Epithelial cell of proximal tubule (primary cell): ENCODE data around the gene SCFD2. TPM values are rescaled to one million over a fixed set of nuclear protein-coding genes. Genes with fewer than 3 reads are reported as not detected.
"Not testable (repeated sequence)": the region's sequence is repeated elsewhere in the genome, so short reads cannot be mapped to it uniquely, and the experiment has no call there.

Experiments
- DNase-seq: peaks from one replicate; pipeline ENCODE4 v3.0.0-alpha.2; 2011; ENCODE audit warnings: low read depth
- H3K4me3 ChIP-seq: 2 replicates; pipeline ENCODE4 v1.5.1; 2011; ENCODE audit warnings: low read depth, mild to moderate bottlenecking, low read length
- total RNA-seq: library from RNA; depleted of rRNA; stranded (reverse); fragments of >200 nt; gene quantifications from 2 replicates; pipeline ENCODE4 v1.2.3, GENCODE V29; 2015
- TF ChIP-seq, protein P1 (sequence below): conservative IDR thresholded peaks from 2 replicates; pipeline ENCODE4 v1.5.1; 2012; ENCODE audit warnings: low read depth, mild to moderate bottlenecking, low read length

Gene SCFD2
- total RNA-seq, 1 donor from 2014 or later: 8.9 TPM

DNA sequence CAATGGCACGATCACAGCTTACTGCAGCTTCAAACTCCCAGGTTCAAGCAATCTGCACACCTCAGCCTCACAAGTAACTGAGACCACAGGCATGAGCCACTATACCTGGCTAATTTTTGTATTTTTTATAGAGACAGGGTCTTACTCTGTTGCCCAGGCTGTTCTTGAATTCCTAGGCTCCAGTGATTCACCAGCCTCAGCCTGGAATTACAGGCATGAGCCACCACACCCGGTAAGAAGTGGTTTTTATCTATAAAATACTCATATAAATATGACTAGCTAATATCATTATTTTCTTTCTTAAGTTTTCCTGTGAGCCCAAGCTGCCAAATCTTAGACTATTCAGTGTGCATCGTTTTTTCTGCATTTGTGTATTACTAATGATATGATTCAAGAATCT lies 4.4 kb downstream of the SCFD2 start:
- no peak for DNase-seq
- no peak overlapping the region for H3K4me3 ChIP-seq
- TF ChIP-seq, protein P1, sequence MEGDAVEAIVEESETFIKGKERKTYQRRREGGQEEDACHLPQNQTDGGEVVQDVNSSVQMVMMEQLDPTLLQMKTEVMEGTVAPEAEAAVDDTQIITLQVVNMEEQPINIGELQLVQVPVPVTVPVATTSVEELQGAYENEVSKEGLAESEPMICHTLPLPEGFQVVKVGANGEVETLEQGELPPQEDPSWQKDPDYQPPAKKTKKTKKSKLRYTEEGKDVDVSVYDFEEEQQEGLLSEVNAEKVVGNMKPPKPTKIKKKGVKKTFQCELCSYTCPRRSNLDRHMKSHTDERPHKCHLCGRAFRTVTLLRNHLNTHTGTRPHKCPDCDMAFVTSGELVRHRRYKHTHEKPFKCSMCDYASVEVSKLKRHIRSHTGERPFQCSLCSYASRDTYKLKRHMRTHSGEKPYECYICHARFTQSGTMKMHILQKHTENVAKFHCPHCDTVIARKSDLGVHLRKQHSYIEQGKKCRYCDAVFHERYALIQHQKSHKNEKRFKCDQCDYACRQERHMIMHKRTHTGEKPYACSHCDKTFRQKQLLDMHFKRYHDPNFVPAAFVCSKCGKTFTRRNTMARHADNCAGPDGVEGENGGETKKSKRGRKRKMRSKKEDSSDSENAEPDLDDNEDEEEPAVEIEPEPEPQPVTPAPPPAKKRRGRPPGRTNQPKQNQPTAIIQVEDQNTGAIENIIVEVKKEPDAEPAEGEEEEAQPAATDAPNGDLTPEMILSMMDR: no peak

DNA sequence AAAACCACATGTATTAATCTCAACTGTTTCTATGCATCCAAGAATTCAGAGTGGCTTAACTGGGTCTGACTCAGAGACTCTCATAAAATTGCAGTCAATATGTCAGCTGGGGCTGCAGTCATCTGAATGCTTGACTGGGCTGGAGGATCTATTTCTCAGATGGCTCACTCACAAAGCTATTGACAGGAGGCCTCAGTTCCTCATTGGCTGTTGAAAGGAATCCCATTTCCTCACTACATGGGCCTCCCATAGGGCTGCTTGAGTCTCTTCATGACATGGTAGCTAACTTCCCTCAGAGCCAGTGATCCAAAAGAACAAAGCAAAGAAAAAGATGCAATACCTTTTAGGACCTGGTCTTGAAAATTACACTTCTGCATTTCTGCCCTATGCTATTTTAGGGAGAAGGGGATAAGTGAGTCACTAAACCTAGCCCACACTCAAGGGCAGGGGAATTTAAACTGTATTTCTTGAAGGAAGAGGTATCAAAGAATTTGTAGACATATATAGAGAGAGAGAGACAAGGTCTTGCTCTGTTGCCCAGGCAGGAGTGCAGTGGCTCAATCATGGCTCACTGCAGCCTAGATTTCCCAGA lies 9.8 kb downstream of the SCFD2 start:
- TF ChIP-seq, protein P1: no peak
- no peak for DNase-seq
- H3K4me3 ChIP-seq: no peak overlapping the region

DNA sequence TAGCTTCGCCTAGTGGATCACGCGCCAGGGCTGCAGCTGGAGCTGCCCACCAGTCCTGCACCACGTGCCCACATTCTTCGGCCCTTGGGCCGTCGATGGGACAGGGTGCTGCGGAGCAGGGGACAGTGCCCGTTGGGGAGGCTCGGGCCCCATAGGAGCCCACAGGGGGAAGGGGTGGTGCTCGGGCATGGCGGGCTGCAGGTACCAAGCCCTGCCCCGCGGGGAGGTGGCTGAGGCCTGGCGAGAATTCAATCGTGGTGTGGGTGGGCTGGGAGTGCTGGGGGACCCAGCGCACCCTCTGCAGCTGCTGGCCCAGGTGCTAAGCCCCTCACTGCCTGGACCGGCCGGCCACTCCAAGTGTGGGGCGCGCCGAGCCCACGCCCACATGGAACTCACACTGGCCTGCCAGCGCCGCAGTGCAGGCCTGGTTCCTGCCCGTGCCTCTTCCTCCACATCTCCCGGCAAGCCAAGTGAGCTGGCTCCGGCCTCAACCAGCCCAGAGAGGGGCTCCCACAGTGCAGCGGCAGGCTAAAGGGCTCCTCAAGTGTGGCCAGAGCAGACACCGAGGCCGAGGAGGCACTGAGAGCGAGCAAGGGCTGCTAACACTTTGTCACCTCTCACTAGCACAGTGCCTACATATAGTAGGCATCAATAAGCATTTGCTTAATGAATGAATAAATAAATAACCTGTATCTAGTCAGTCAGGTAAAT lies 11.7 kb downstream of the SCFD2 start:
- TF ChIP-seq, protein P1: no peak
- no peak for DNase-seq
- no peak overlapping the region for H3K4me3 ChIP-seq

DNA sequence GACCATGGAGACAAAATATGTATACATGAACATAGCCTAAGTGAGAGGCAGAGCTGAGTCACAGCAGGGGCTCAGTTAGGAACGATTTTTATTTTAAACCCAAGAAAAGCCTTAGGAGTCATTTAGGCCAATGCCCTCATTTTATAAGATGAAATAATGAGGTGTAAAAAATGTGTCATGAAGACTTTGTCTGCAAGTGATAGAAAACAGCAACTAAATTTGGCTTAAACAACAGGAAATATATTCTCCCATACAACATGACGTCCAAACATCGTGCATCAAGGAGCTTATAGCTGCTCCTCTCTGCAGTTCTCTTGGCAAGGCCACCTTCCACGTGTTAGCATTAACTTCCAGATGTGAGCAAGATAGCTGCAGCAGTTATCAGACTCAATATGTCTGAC lies 16.8 kb downstream of the SCFD2 start:
- DNase-seq: no peak
- TF ChIP-seq, protein P1: no peak
- no peak overlapping the region for H3K4me3 ChIP-seq

DNA sequence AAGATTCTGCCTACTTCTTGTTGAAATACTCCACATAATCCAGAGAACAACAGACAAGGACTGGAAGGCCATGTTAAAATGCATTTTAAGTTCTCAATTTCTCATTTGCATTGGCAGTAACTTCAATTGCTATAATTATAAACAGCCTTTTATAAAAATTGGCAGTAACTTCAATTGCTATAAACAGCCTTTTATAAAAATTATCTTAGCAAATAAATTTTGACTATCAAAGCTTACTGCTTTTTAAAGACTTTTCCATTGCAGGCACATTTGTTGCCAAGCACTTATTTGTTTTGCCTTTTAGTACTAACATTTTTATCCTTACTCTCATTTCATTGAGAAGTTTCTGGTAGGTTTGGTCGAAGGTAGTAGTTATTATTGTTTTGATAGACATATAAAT lies 17.8 kb downstream of the SCFD2 start:
- no peak for DNase-seq
- TF ChIP-seq, protein P1: no peak
- H3K4me3 ChIP-seq: no peak overlapping the region

DNA sequence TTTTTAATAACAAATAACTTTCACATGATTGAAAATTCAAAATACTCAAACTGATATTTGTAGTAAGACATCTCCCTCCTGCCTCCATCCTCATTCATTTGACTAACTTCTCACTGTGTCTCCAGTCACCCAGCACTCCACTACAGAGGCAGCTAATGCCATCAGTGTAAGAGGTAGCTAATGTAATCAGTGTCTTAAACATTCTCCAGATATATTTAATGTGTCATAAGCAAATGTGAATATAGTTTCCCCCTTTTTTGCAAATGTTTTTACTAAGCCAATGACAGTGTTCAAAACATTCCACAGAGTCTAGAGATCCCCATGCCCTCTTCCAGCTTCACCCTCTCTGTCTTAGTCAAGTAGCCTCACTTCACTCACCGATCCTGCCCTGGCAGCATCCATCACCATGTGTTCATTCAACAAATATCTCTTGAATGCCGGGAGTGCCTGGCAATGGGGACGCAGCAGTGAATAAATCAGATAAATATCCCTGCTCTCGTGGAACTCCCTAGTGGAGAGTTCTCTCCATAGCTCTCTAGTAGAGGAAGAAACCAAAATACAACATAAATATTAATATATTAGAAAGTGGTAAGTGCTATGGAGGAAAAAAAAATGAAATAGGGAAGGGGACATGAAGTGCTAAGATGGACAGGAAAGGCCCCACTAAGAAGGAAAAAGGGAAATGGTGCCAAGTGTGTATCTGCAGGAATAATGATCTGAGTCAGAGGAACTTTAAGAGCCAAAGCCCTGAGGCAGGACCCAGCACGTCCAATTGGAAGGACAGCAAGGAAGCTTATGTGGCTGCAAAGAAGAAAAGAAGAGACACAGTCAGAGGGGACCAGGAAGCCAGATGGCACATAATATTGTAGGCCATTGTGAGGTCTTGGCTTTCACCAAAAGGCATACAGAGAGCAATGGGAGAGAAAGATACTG lies 18.7 kb downstream of the SCFD2 start:
- DNase-seq: no peak
- TF ChIP-seq, protein P1: no peak
- H3K4me3 ChIP-seq: no peak overlapping the region

DNA sequence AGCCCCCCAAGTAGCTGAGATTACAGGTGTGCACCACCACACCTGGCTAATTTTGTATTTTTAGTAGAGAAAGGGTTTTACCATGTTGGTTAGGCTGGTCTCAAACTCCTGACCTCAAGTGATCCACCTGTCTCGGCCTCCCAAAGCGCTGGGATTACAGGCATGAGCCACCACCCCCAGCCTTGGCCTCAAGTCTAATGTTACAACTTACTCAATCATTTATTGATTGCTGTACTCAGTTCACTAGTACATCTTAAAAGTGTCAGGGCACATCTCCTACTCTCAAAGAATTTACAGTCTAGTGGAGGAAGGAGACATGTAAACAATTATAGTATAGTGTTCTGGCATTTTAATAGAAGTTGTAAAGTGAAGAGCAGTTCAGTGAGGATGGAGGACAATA lies 19.5 kb downstream of the SCFD2 start:
- not testable (repeated sequence) for H3K4me3 ChIP-seq, DNase-seq

DNA sequence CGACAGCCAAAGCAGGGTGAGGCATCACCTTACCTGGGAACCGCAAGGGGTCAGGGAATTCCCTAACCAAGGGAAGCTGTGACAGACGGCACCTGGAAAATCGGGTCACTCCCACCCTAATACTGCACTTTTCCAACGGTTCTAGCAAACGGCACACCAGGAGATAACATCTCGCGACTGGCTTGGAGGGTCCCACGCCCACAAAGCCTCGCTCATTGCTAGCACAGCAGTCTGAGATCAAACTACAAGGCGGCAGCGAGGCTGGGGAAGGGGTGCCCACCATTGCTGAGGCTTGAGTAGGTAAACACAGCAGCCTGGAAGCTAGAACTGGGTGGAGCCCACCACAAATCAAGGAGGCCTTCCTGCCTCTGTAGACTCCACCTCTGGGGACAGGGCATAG lies 25.7 kb downstream of the SCFD2 start:
- DNase-seq, H3K4me3 ChIP-seq: not testable (repeated sequence)

DNA sequence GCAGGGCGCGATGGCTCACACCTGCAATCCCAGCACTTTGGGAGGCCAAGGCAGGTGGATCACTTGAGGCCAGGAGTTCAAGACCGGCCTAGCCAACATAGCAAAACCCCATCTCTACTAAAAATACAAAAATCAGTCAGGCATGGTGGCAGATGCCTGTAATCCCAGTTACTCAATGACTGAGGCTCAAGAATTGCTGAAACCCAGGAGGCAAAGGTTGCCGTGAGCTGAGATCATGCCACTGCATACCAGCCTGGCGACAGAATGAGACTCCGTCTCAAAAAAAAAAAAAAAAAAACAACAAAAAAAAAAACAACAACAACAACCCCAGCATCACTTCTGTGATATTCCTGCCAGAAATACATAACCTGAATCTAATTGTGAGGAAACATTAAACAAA lies 30.9 kb downstream of the SCFD2 start:
- H3K4me3 ChIP-seq, DNase-seq: not testable (repeated sequence)
